Mucosa of descending colon (tissue), 3 donors: ENCODE results near the gene RAB11FIP4. TPM values are rescaled to one million over a fixed set of nuclear protein-coding genes. Genes with fewer than 3 reads are reported as not detected.
"Not testable (repeated sequence)": the region's sequence is repeated elsewhere in the genome, so short reads cannot be mapped to it uniquely, and the experiment has no call there.

ENCODE experiments used
- ATAC-seq: fragments of 200-7000 bp; cut with Tn5 transposase; one replicate; pipeline ENCODE4 v1.9.1; 2020; ENCODE audit warnings: mild to moderate bottlenecking, moderate library complexity
- DNase-seq, 3 donors: peaks; one replicate each; pipeline ENCODE4 v3.0.0-alpha.2; 2020
- H3K36me3 ChIP-seq: fragments of 200-600 bp; one replicate; pipeline ENCODE4 v1.8.0; 2021; ENCODE audit warnings: low read depth, mild to moderate bottlenecking
- H3K4me1 ChIP-seq: fragments of 200-600 bp; one replicate; pipeline ENCODE4 v1.8.0; 2021; ENCODE audit warnings: low read depth, mild to moderate bottlenecking
- H3K4me3 ChIP-seq: fragments of 200-600 bp; one replicate; pipeline ENCODE4 v1.8.0; 2021; ENCODE audit warnings: mild to moderate bottlenecking
- H3K9me3 ChIP-seq: fragments of 200-600 bp; one replicate; pipeline ENCODE4 v1.8.0; 2021; ENCODE audit warnings: mild to moderate bottlenecking
- intact Hi-C, 2 donors: fragments of 100-400 bp; cut with DNase I in 1 of 2; cut with micrococcal nuclease in 1 of 2; formaldehyde crosslinking; loops; one replicate each; pipeline versions ENCODE4 v1.11.0 to v1.11.1; 2022; cut with DNase I, micrococcal nuclease
- total RNA-seq, 3 donors: library from RNA; stranded (reverse); fragmentation: NEBNext Ultra II Directional in 2 of 3; extraction: Animal tissue kit (Norgen Biotek cat#: 25700) in 2 of 3; gene quantifications; one replicate each; pipeline versions ENCODE4 v1.2.1 to v1.2.4, GENCODE V29; 2021 to 2023
- TF ChIP-seq, protein P1 (sequence below): fragments of 200-600 bp; IDR thresholded peaks from one replicate; pipeline ENCODE4 v1.8.0; 2022; ENCODE audit warnings: antibody characterized with exemption, mild to moderate bottlenecking
- donor health status: DM: no; HTN: no; CAD: no; lungs with moderate emphysema.
- donor health status: DM: no; HTN: no; CAD: no.
- donor health status: DM: no; HTN: yes; CAD: no.

Gene RAB11FIP4
- total RNA-seq, 3 donors from 2014 or later, result 24.5 to 49.9 (median 40.7) TPM

DNA sequence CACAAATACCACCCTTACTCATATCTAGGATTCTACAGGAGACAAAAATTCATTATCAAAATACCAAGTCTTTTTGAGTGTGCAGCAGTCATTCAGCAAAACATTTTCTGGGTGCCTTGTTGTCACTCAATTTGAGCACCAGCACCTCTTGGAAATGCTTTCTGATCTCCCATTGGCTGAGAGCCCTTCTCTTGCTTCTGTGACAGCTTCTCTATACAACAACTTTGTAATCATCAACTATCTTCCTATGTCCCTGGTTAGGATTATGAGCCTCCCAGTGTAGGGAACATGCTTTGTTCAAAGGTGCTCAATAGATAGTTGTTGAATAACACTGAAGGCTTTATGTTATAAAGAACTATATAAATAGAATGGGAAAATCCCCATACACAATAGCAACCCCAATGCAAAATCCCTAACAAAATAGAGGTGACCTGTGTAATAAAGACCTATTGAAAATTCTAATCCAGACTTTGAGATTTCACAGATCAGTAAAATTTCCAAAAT is 10.3 kb upstream of the RAB11FIP4 start:
- Histone ChIP-seq H3K9me3 (no peaks in the 10 kb centered on the region), H3K36me3 (no peaks in the 10 kb centered on the region), H3K4me3 (no peak overlapping the region), H3K4me1 (no peaks in the 10 kb centered on the region)
- intact Hi-C loops, result no loop called here
- DNase-seq, result no peak
- no peak for ATAC-seq
- TF ChIP-seq, protein P1, sequence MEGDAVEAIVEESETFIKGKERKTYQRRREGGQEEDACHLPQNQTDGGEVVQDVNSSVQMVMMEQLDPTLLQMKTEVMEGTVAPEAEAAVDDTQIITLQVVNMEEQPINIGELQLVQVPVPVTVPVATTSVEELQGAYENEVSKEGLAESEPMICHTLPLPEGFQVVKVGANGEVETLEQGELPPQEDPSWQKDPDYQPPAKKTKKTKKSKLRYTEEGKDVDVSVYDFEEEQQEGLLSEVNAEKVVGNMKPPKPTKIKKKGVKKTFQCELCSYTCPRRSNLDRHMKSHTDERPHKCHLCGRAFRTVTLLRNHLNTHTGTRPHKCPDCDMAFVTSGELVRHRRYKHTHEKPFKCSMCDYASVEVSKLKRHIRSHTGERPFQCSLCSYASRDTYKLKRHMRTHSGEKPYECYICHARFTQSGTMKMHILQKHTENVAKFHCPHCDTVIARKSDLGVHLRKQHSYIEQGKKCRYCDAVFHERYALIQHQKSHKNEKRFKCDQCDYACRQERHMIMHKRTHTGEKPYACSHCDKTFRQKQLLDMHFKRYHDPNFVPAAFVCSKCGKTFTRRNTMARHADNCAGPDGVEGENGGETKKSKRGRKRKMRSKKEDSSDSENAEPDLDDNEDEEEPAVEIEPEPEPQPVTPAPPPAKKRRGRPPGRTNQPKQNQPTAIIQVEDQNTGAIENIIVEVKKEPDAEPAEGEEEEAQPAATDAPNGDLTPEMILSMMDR, result no peak

- ATAC-seq, H3K9me3 ChIP-seq, H3K4me3 ChIP-seq, DNase-seq, H3K36me3 ChIP-seq, H3K4me1 ChIP-seq, intact Hi-C loops: not testable (repeated sequence)
Observed at GRCh38 chr17:31382668-31383275, 8.7 kb upstream of the RAB11FIP4 start.

- H3K4me1 ChIP-seq, H3K9me3 ChIP-seq, ATAC-seq, H3K36me3 ChIP-seq, H3K4me3 ChIP-seq, DNase-seq, intact Hi-C loops: not testable (repeated sequence)
Observed at GRCh38 chr17:31383488-31383887, 8.0 kb upstream of the RAB11FIP4 start.

DNA sequence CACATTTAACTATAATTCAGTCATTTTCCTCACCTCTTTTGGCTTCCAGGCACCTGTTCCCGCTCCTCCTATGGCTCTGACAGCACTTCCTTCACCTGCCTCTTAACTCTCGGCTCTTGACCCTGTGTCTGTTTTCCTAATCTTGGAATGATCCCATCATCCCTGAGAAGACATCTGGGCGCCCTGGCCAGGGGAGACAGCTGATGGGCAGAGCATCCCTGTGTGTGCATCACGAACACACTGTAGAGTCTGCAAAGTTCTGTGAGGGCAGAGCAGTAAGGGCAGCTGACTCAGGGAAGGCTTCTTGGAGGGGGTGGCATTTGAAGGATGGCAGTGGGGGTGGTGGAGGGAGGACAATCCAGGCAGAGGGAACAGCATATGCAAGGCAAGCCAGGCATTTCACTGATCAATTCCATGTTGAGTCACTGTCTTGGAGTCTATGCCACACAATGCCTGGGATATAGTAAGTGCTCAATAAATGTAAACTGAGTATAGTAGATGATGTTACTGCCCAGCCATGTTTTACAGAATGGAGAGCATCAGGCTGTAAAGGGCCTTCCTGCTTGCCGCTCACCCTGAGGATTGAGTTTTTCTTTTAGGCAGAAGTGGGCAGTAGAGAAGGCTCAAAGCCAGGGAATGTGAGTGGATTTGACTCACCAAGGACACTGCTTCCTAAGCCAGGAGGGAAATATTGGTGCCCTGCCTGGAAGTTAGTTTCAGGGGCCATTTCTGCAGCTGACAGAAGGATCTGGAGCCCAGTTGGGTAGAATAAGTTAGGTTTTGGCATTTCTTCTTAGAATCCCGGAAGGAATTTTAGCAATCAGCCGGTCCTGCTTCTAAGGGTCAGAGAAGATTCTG is 5.8 kb upstream of the RAB11FIP4 start:
- Histone ChIP-seq H3K4me3 (no peak overlapping the region), H3K9me3 (no peaks in the 10 kb centered on the region), H3K36me3 (no peaks in the 10 kb centered on the region), H3K4me1 (no peaks in the 10 kb centered on the region)
- intact Hi-C loops, result no loop called here
- ATAC-seq (no peak), DNase-seq (no peak)
- TF ChIP-seq, protein P1, result no peak

GRCh38 chr17:31386542-31387075 is 4.9 kb upstream of the RAB11FIP4 start:
- DNase-seq (no peak), ATAC-seq (no peak)
- TF ChIP-seq, protein P1, result no peak
- no peak overlapping the region for H3K4me3 ChIP-seq
- H3K4me1 ChIP-seq, result no peaks in the 10 kb centered on the region
- no peaks in the 10 kb centered on the region for H3K9me3 ChIP-seq
- no peaks in the 10 kb centered on the region for H3K36me3 ChIP-seq
- intact Hi-C loops, result no loop called here

DNA sequence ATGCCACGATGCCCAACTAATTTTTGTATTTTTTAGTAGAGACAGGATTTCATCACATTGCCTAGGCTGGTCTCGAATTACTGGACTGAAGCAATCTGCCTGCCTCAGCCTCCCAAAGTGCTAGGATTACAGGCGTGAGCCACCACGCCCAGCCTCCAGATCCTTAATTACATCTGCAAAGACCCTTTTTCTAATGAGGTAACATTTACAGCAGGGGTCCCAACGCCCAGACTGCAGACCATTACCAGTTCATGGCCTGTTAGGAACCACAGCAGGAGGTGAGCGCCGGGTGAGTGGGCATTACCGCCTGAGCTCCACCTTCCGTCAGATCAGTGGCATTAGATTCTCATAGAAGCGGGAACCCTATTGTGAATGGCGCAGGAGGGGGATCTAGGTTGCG is 4.0 kb upstream of the RAB11FIP4 start:
- Histone ChIP-seq H3K36me3 (no peaks in the 10 kb centered on the region), H3K4me3 (no peak overlapping the region), H3K4me1 (no peaks in the 10 kb centered on the region), H3K9me3 (no peaks in the 10 kb centered on the region)
- ATAC-seq (no peak), DNase-seq (no peak)
- TF ChIP-seq, protein P1, result no peak
- intact Hi-C loops, result no loop called here
